NCI-H2029 treated with DMSO at 0.1 percent for 48 hours (cell line): Measurements from ENCODE around the gene PACRG.

Experiments used
- DNase-seq: peaks from one replicate; lab custom pipeline; 2025; lab: John Stamatoyannopoulos, UW

The PACRG gene

GRCh38 chr6:163136681-163137397, 409.1 kb downstream of the PACRG start:
- no peak for DNase-seq

- DNase-seq: no peak
These were observed 409.7 kb downstream of the PACRG start for GRCh38 chr6:163137398-163137881.

GRCh38 chr6:163146036-163146435, 418.3 kb downstream of the PACRG start:
- DNase-seq: no peak

- DNase-seq: no peak
These were observed 420.2 kb downstream of the PACRG start for GRCh38 chr6:163147994-163148393.

GRCh38 chr6:163148451-163149278, 420.9 kb downstream of the PACRG start:
- no peak for DNase-seq

GRCh38 chr6:163149279-163149848, 421.6 kb downstream of the PACRG start:
- no peak for DNase-seq

- no peak for DNase-seq
These were observed 423.4 kb downstream of the PACRG start for GRCh38 chr6:163151212-163151611.

- DNase-seq: no peak
These were observed 424.9 kb downstream of the PACRG start for GRCh38 chr6:163152701-163153100.

- DNase-seq: no peak
These were observed 431.3 kb downstream of the PACRG start for GRCh38 chr6:163159110-163159509.

- no peak for DNase-seq
These were observed 431.9 kb downstream of the PACRG start for GRCh38 chr6:163159689-163160088.

- DNase-seq: no peak
These were observed 434.5 kb downstream of the PACRG start for GRCh38 chr6:163162007-163162873.

GRCh38 chr6:163162874-163163213, 435.1 kb downstream of the PACRG start:
- no peak for DNase-seq

GRCh38 chr6:163164175-163164900, 436.6 kb downstream of the PACRG start:
- no peak for DNase-seq

- DNase-seq: no peak
These were observed 437.6 kb downstream of the PACRG start for GRCh38 chr6:163165155-163165910.

GRCh38 chr6:163165922-163166321, 438.1 kb downstream of the PACRG start:
- DNase-seq: no peak

- no peak for DNase-seq
These were observed 438.7 kb downstream of the PACRG start for GRCh38 chr6:163166507-163166906.

GRCh38 chr6:163169521-163169920, 441.7 kb downstream of the PACRG start:
- no peak for DNase-seq

- no peak for DNase-seq
These were observed 442.6 kb downstream of the PACRG start for GRCh38 chr6:163170294-163170883.

- DNase-seq: no peak
These were observed 446.0 kb downstream of the PACRG start for GRCh38 chr6:163173741-163174140.

- no peak for DNase-seq
These were observed 447.5 kb downstream of the PACRG start for GRCh38 chr6:163175301-163175700.
